ENCODE data around the gene DMD.

- TF ChIP-seq CTCF (IDR thresholded peaks at IDR 0.05) (no peak), POLR2A (IDR thresholded peaks at IDR 0.05) (no peak), EP300 (IDR thresholded peaks at IDR 0.05) (no peak), POLR2AphosphoS5 (IDR thresholded peaks at IDR 0.05) (no peak)
These were observed 2078.5 kb downstream of the DMD start for GRCh38 chrX:31132821-31133241.
